Measurements from ENCODE around the gene AP2M1.
A peak's percentile ranks its signal among the peaks of the same experiment; 100 is the strongest.

DNA sequence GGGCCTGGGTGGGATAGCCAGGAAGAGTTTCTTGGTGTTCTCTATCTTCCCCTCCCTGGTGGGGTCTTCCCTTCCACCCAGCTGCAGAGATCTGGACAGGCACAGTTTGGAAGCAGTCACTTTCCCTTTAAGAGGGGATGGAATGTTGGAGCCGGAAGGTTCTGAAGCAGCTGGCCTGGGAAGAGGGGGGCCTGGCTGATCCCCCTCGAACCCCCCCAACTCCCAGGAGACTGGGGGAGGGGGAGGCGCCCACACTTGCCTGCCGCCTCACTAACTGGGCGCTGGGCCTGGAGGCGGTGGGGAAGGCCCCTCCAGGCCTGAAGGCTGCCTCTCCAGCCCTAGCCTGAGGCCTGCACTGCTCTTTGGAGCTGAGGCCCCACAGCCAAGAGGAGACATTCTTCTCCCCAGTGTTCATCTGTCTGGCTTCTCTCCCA, 18.1 kb upstream of the AP2M1 start:
- peak in 1 of 4 donors; percentile 12 for TF ChIP-seq EP300 (IDR thresholded peaks at IDR 0.05)
- TF ChIP-seq, protein P1, sequence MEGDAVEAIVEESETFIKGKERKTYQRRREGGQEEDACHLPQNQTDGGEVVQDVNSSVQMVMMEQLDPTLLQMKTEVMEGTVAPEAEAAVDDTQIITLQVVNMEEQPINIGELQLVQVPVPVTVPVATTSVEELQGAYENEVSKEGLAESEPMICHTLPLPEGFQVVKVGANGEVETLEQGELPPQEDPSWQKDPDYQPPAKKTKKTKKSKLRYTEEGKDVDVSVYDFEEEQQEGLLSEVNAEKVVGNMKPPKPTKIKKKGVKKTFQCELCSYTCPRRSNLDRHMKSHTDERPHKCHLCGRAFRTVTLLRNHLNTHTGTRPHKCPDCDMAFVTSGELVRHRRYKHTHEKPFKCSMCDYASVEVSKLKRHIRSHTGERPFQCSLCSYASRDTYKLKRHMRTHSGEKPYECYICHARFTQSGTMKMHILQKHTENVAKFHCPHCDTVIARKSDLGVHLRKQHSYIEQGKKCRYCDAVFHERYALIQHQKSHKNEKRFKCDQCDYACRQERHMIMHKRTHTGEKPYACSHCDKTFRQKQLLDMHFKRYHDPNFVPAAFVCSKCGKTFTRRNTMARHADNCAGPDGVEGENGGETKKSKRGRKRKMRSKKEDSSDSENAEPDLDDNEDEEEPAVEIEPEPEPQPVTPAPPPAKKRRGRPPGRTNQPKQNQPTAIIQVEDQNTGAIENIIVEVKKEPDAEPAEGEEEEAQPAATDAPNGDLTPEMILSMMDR (IDR thresholded peaks at IDR 0.05) = no peak

Measured in sigmoid colon (tissue), 4 donors.